GM12878 (cell line): ENCODE measurements around the gene DNAH1. TPM values are rescaled to one million over a fixed set of nuclear protein-coding genes. Genes with fewer than 3 reads are reported as not detected.

Experiments used
- CHD2 ChIP-seq: IDR thresholded peaks from 2 replicates; pipeline ENCODE4 v1.6.1; 2011; ENCODE audit warnings: low read depth, low read length, improper control_type of control experiment, borderline replicate concordance
- PAX8 ChIP-seq: fragments of 450-650 bp; IDR thresholded peaks from 2 replicates; pipeline ENCODE4 v1.6.1; 2017; ENCODE audit warnings: mild to moderate bottlenecking, moderate library complexity
- RBBP5 ChIP-seq: fragments of 200-600 bp; sonication (generic); conservative IDR thresholded peaks from 2 replicates; pipeline ENCODE4 v1.6.1; 2016
- SKIL ChIP-seq: fragments of 450-650 bp; IDR thresholded peaks from 2 replicates; pipeline ENCODE4 v1.6.1; 2017; ENCODE audit warnings: mild to moderate bottlenecking, low read depth, inconsistent platforms; ENCODE audit not compliant: poor library complexity, severe bottlenecking
- ZBTB11 ChIP-seq: fragments of 450-650 bp; formaldehyde crosslinking; IDR thresholded peaks from 2 replicates; pipeline ENCODE4 v1.5.0; 2022; ENCODE audit warnings: mild to moderate bottlenecking, missing genetic modification characterization
- ZNF687 ChIP-seq: fragments of 450-650 bp; IDR thresholded peaks from 2 replicates; pipeline ENCODE4 v1.6.1; 2017; ENCODE audit warnings: mild to moderate bottlenecking, moderate library complexity
- ZZZ3 ChIP-seq: IDR thresholded peaks from 2 replicates; pipeline ENCODE4 v1.6.1; 2011; ENCODE audit warnings: low read depth; ENCODE audit not compliant: control insufficient read depth, insufficient read length
- polyA plus RNA-seq, 11 experiments: library from polyadenylated mRNA; depleted of rRNA in 4 of 11; unstranded in 6 of 11; stranded (reverse) in 5 of 11; fragments of >200 nt; fragmentation: Nextera tagmentation in 4 of 11; fragmentation: Illumina TruSeq in 1 of 11; extraction: Ambion mirVana in 4 of 11; extraction: Trizol in 1 of 11; gene quantifications; 1 replicate in 1 of 11; 2 replicates in 10 of 11; pipeline versions ENCODE4 v1.2.1 to v1.2.3, GENCODE V29; 2011 to 2016; ENCODE audit warnings: inconsistent platforms in 2 of 11, missing spikeins in 2 of 11, low read depth in 1 of 11
- total RNA-seq, 4 experiments: library from RNA; depleted of rRNA in 3 of 4; stranded (reverse); fragments of >200 nt in 3 of 4; fragmentation: Illumina TruSeq in 1 of 4; extraction: Trizol in 1 of 4; gene quantifications; 2 replicates each; pipeline versions ENCODE4 v1.2.1 to v1.2.3, GENCODE V29; 2013 to 2021
- TF ChIP-seq, protein P1 (sequence below): fragments of 150-350 bp; IDR thresholded peaks from 2 replicates; pipeline ENCODE4 v1.6.1; 2014; ENCODE audit warnings: mild to moderate bottlenecking, low read depth, low read length
- TF ChIP-seq, protein P2 (sequence below): fragments of 450-650 bp; IDR thresholded peaks from 2 replicates; pipeline ENCODE4 v1.6.1; 2016; ENCODE audit warnings: mild to moderate bottlenecking, moderate library complexity, borderline replicate concordance
- TF ChIP-seq, protein P3 (sequence below): fragments of 450-650 bp; formaldehyde crosslinking; IDR thresholded peaks from 2 replicates; pipeline ENCODE4 v1.4.0; 2022; ENCODE audit warnings: mild to moderate bottlenecking, moderate library complexity

Gene DNAH1
- total and polyA plus RNA-seq, 10 of the 15 experiments (the other 5 are each of a cell fraction or from before 2014, with no cell fraction given) = 0.31 to 5.8 (median 2.7) TPM

DNA sequence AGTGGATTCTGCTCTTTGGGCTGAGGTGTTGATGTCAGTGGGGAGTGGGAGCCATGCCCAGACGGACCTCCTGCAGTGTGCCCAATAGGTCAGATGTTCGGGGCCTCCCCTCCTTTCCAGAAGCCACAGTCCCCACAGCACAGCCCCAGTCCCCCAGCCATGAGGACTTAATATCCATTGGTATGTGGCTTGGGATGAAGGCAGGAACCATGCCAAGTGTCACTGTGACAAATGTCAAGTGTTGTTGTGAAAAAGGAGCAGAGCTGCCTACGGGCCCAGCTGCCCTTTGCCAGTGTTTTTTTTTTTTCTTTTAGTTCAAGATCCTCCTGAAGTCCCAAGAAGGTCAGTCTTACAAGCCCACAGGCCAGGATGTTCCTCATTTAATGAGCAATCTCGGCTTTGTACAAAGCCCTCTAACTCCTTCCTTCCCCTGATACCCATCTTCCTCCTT lies 116.6 kb downstream of the DNAH1 start (continued):
- no peak for TF ChIP-seq ZNF687
- no peak for TF ChIP-seq PAX8
- no peak for TF ChIP-seq ZBTB11 (CRISPR knock-in tag)
- TF ChIP-seq, protein P1, sequence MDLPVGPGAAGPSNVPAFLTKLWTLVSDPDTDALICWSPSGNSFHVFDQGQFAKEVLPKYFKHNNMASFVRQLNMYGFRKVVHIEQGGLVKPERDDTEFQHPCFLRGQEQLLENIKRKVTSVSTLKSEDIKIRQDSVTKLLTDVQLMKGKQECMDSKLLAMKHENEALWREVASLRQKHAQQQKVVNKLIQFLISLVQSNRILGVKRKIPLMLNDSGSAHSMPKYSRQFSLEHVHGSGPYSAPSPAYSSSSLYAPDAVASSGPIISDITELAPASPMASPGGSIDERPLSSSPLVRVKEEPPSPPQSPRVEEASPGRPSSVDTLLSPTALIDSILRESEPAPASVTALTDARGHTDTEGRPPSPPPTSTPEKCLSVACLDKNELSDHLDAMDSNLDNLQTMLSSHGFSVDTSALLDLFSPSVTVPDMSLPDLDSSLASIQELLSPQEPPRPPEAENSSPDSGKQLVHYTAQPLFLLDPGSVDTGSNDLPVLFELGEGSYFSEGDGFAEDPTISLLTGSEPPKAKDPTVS = no peak
- TF ChIP-seq SKIL = no peak
- TF ChIP-seq CHD2 = no peak
- TF ChIP-seq, protein P2, sequence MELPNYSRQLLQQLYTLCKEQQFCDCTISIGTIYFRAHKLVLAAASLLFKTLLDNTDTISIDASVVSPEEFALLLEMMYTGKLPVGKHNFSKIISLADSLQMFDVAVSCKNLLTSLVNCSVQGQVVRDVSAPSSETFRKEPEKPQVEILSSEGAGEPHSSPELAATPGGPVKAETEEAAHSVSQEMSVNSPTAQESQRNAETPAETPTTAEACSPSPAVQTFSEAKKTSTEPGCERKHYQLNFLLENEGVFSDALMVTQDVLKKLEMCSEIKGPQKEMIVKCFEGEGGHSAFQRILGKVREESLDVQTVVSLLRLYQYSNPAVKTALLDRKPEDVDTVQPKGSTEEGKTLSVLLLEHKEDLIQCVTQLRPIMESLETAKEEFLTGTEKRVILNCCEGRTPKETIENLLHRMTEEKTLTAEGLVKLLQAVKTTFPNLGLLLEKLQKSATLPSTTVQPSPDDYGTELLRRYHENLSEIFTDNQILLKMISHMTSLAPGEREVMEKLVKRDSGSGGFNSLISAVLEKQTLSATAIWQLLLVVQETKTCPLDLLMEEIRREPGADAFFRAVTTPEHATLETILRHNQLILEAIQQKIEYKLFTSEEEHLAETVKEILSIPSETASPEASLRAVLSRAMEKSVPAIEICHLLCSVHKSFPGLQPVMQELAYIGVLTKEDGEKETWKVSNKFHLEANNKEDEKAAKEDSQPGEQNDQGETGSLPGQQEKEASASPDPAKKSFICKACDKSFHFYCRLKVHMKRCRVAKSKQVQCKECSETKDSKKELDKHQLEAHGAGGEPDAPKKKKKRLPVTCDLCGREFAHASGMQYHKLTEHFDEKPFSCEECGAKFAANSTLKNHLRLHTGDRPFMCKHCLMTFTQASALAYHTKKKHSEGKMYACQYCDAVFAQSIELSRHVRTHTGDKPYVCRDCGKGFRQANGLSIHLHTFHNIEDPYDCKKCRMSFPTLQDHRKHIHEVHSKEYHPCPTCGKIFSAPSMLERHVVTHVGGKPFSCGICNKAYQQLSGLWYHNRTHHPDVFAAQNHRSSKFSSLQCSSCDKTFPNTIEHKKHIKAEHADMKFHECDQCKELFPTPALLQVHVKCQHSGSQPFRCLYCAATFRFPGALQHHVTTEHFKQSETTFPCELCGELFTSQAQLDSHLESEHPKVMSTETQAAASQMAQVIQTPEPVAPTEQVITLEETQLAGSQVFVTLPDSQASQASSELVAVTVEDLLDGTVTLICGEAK = no peak
- TF ChIP-seq RBBP5 = no peak
- TF ChIP-seq, protein P3, sequence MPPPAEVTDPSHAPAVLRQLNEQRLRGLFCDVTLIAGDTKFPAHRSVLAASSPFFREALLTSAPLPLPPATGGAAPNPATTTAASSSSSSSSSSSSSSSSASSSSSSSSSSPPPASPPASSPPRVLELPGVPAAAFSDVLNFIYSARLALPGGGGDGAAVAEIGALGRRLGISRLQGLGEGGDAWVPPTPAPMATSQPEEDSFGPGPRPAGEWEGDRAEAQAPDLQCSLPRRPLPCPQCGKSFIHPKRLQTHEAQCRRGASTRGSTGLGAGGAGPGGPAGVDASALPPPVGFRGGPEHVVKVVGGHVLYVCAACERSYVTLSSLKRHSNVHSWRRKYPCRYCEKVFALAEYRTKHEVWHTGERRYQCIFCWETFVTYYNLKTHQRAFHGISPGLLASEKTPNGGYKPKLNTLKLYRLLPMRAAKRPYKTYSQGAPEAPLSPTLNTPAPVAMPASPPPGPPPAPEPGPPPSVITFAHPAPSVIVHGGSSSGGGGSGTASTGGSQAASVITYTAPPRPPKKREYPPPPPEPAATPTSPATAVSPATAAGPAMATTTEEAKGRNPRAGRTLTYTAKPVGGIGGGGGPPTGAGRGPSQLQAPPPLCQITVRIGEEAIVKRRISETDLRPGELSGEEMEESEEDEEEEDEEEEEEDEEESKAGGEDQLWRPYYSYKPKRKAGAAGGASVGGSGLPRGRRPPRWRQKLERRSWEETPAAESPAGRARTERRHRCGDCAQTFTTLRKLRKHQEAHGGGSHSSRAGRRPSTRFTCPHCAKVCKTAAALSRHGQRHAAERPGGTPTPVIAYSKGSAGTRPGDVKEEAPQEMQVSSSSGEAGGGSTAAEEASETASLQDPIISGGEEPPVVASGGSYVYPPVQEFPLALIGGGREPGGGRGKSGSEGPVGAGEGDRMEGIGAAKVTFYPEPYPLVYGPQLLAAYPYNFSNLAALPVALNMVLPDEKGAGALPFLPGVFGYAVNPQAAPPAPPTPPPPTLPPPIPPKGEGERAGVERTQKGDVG (CRISPR knock-in tag) = no peak
- no peak for TF ChIP-seq ZZZ3
